ENCODE measurements around the gene FIBP.
"Not testable (repeated sequence)": the region's sequence is repeated elsewhere in the genome, so short reads cannot be mapped to it uniquely, and the experiment has no call there.

FIBP gene

GRCh38 chr11:65859095-65859811, 29.0 kb downstream of the FIBP start:
- DNase-seq (ENCODE audit: low spot score): peak; percentile 94

- DNase-seq (ENCODE audit: low spot score): no peak
Measured at GRCh38 chr11:65858681-65859087, 29.6 kb downstream of the FIBP start.

- DNase-seq (ENCODE audit: low spot score): peak; percentile 87
Measured at GRCh38 chr11:65857853-65858680, 30.2 kb downstream of the FIBP start, which contains the start of gene CFL1. TSS of gene CFL1 (minus strand) at chr11:65858180. CDS start at chr11:65858099, 81 bp downstream.

- DNase-seq (ENCODE audit: low spot score): peak; percentile 58
Measured at GRCh38 chr11:65857500-65857852, 30.8 kb downstream of the FIBP start.

GRCh38 chr11:65856689-65857499, 31.4 kb downstream of the FIBP start:
- DNase-seq (ENCODE audit: low spot score): peak; percentile 66

GRCh38 chr11:65855927-65856363, 32.3 kb downstream of the FIBP start:
- no peak for DNase-seq (ENCODE audit: low spot score)

- no peak for DNase-seq (ENCODE audit: low spot score)
Measured at GRCh38 chr11:65854852-65855837, 33.1 kb downstream of the FIBP start.

- DNase-seq (ENCODE audit: low spot score): no peak
Measured at GRCh38 chr11:65854161-65854592, 34.1 kb downstream of the FIBP start.

- no peak for DNase-seq (ENCODE audit: low spot score)
Measured at GRCh38 chr11:65853246-65853979, 34.9 kb downstream of the FIBP start.

- no peak for DNase-seq (ENCODE audit: low spot score)
Measured at GRCh38 chr11:65852508-65853245, 35.6 kb downstream of the FIBP start.

GRCh38 chr11:65851811-65852507, 36.3 kb downstream of the FIBP start:
- no peak for DNase-seq (ENCODE audit: low spot score)

GRCh38 chr11:65851083-65851579, 37.1 kb downstream of the FIBP start:
- no peak for DNase-seq (ENCODE audit: low spot score)

GRCh38 chr11:65850217-65851082, 37.8 kb downstream of the FIBP start:
- no peak for DNase-seq (ENCODE audit: low spot score)

GRCh38 chr11:65849771-65850216, 38.5 kb downstream of the FIBP start:
- DNase-seq (ENCODE audit: low spot score): no peak

GRCh38 chr11:65849366-65849765, 38.9 kb downstream of the FIBP start:
- DNase-seq (ENCODE audit: low spot score): no peak

GRCh38 chr11:65848693-65849092, 39.6 kb downstream of the FIBP start:
- DNase-seq (ENCODE audit: low spot score): not testable (repeated sequence)

- no peak for DNase-seq (ENCODE audit: low spot score)
Measured at GRCh38 chr11:65847746-65848145, 40.5 kb downstream of the FIBP start.
